ENCODE data around the gene CRISPLD2.

Gene CRISPLD2

GRCh38 chr16:84884596-84885341 is 65.0 kb downstream of the CRISPLD2 start:
- DNase-seq (ENCODE audit: low spot score): no peak

DNA sequence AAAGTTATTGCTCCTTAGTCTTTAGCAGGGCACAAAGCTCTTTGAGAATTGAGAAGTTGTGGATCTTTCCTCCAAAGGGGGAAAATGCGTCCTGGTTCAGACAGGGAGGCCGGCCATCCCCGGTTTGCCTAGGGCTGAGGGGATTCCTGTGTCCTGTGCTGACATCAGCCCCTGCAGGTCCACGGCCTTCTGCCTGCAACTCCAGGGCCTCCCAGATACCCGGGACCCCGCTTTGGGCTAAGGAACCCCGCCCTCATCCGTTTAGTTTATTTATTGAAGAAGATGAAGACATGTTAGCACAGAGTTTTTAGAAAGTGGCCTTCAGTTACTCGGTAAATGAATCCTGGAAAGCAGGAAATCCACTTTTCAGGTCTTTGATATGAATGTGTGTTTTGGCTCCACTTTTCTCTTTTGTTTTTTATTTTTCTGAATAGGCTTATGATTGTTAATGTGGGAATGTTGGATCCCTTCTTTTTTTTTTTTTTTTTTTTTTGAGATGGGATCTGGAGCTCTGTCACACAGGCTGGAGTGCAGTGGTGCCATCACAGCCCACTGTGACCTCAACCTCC is 65.6 kb downstream of the CRISPLD2 start:
- no peak for DNase-seq (ENCODE audit: low spot score)

GRCh38 chr16:84886497-84887090 is 66.8 kb downstream of the CRISPLD2 start:
- DNase-seq (ENCODE audit: low spot score): no peak

- no peak for DNase-seq (ENCODE audit: low spot score)
These were observed 67.4 kb downstream of the CRISPLD2 start for GRCh38 chr16:84887207-84887606.

- no peak for DNase-seq (ENCODE audit: low spot score)
These were observed 68.7 kb downstream of the CRISPLD2 start for GRCh38 chr16:84888450-84888849.

DNA sequence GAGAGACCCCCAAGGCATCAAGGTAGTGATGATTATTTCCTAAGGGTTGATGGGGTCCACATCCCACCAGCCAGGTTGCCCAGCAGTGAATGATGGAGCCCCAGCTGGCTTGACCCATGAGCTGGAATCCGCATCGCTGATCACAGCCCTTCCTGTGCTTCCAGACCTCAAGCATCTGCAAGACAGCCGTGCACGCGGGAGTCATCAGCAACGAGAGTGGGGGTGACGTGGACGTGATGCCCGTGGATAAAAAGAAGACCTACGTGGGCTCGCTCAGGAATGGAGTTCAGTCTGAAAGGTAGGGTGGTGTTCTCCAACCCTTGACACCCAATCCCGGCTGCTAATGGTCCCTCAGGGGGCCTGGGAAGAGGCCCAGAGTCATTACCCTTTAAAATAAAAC is 69.3 kb downstream of the CRISPLD2 start:
- no peak for DNase-seq (ENCODE audit: low spot score)

GRCh38 chr16:84890427-84890826 is 70.6 kb downstream of the CRISPLD2 start:
- DNase-seq (ENCODE audit: low spot score): no peak

- no peak for DNase-seq (ENCODE audit: low spot score)
These were observed 71.5 kb downstream of the CRISPLD2 start for GRCh38 chr16:84891149-84891795.

GRCh38 chr16:84892097-84892496 is 72.3 kb downstream of the CRISPLD2 start:
- no peak for DNase-seq (ENCODE audit: low spot score)

DNA sequence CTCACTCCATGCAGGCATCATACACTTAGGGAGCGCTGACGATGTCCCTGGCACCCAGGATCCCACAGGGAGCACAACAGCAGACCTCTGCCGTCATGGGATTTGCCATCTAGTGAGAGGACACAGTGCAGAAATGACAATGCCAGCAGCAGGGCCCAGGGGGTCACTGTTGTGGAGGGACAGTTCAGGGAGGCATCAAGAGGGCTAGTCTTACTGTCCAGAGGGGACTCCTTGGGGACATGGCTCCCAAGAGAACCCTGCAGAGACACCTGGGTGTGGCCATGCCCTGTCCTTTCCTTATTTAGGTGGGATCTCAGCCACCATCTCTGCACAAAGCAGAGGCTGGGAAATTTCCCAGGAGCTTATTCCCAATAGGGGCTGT is 73.7 kb downstream of the CRISPLD2 start:
- no peak for DNase-seq (ENCODE audit: low spot score)

GRCh38 chr16:84893849-84894599 is 74.2 kb downstream of the CRISPLD2 start:
- DNase-seq (ENCODE audit: low spot score): no peak

DNA sequence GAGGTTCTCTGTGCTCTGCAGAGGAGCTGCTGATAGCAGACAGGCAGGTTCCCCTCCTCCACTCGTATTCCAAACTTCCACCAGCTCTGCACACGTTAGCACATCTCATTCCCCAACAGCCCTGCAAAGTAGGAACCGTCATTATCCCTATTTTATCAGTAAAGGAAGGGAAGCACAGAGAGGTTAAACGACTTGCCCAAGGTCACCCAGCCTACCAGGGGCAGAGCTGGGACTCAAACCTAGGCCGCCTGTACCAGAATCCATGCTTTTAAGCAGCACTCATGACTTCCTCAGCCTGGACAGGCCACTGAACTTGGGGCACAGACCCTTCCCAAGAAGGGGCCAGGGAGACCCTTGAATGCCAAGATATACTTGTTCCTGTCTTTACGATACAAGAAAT is 75.2 kb downstream of the CRISPLD2 start:
- DNase-seq (ENCODE audit: low spot score): no peak

DNA sequence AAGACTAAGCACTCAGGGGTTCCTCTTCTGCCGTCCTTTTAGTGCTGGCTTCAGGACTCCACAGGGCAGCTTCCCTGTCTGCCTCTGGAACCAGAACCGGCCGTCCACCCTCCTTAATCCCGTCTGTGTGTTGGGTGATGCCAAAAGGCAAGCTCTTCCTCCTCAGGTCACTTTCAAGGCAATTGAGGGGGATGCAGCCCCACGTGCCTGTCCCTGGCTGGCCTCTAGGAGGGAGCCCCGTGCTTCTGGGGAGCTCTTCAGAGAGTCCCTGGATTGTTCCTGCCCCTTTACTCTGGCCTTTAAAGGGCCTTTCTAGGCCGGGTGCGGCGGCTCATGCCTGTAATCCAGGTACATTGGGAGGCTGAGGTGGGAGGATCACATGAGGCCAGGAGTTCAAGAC is 77.1 kb downstream of the CRISPLD2 start:
- no peak for DNase-seq (ENCODE audit: low spot score)

DNA sequence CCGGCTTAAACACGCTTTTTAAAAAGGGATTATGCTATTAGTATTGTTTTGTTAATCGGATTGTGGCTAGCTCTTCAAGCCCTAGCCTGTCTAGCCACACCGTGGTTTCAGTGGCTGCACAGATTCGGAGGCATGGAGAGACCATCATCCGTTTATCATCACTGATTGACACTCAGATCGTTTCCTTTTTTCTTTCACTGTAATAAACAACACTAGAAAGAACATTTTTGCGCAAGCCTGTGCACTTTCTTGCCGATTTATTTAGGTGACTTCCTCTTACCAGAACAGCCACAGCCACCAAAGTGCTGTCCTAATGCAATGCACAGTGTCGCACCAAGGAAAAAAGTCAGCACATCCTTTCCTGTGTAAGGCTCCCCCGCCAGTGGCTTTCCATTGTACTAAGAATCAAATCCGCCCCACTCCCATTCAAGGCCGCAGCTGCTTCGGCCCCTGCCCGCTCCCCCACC is 78.2 kb downstream of the CRISPLD2 start:
- no peak for DNase-seq (ENCODE audit: low spot score)

DNA sequence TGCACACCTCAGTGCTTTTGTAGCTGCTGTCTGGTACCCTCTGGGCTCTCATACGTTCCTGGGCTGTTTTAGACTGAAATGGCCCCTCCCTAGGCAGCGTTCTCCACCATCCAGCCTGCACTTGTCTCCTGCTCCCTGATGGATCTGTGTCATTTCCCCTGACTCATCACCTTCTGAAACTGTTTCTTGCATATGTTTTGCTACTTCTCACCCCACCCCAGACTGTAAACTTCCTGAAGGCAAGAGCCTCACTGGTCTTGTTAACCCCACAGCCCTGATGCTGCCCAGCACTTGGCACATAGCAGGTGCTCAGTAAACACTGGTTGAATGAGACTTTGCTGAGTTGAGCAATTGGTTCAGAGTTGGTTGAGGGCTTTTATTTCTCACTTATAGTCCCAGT is 78.7 kb downstream of the CRISPLD2 start:
- DNase-seq (ENCODE audit: low spot score): no peak

- no peak for DNase-seq (ENCODE audit: low spot score)
These were observed 79.6 kb downstream of the CRISPLD2 start for GRCh38 chr16:84899414-84899813.

GRCh38 chr16:84905965-84906460 is 86.2 kb downstream of the CRISPLD2 start:
- DNase-seq (ENCODE audit: low spot score): no peak

GRCh38 chr16:84907051-84907450 is 87.3 kb downstream of the CRISPLD2 start:
- DNase-seq (ENCODE audit: low spot score): no peak

GRCh38 chr16:84907575-84907974 is 87.8 kb downstream of the CRISPLD2 start:
- no peak for DNase-seq (ENCODE audit: low spot score)

GRCh38 chr16:84909476-84910085 is 89.8 kb downstream of the CRISPLD2 start:
- no peak for DNase-seq (ENCODE audit: low spot score)

DNA sequence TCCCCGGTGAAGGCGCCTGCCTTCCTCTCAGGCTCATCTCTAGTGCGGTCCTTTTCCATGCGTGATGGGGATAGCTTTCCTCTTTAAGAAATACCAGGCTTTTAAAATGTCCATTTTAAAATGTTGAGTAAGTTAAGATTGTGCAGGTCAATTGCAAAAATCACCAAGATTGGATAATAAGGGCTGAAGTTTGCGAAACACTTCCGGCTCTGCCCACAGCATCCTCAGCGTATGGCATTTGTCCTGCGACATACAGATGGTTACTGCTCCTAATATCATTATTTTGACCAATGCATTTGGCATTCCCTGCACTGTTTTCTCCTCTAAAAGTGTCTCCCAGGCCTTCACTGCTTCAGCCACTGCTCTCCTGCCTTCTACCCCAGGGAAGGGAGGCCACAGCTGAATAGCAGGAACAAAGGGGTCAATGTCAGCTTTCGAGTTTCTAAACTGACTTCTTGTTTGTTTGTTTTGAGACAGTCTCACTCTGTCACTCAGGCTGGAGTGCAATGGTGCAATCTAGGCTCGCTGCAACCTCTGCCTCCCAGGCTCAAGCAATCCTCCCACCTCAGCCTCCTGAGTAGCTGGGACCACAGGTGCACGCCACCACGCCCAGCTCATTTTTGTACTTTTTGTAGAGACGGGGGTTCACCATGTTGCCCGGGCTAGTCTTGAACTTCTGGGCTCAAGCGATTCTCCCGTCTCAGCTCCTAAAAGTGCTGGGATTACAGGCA is 91.9 kb downstream of the CRISPLD2 start:
- no peak for DNase-seq (ENCODE audit: low spot score)

Measured in HuH-7.5 (cell line).